T-helper 17 cell (primary cell): ENCODE measurements around the gene FBXO3. TPM values are rescaled to one million over a fixed set of nuclear protein-coding genes. Genes with fewer than 3 reads are reported as not detected.
"Not testable (repeated sequence)": the region's sequence is repeated elsewhere in the genome, so short reads cannot be mapped to it uniquely, and the experiment has no call there.

ENCODE experiments used
- ATAC-seq: fragments of 150-1000 bp; cut with Tn5 transposase; 2 replicates; pipeline ENCODE4 v1.10.0; 2021; ENCODE audit warnings: mild to moderate bottlenecking, moderate library complexity
- DNase-seq, 3 donors: peaks; one replicate each; pipeline versions ENCODE4 v3.0.0 to v3.0.0-alpha.2; 2020 to 2021
- H3K9me3 ChIP-seq: one replicate; pipeline ENCODE4 v1.7.0; 2013; ENCODE audit warnings: low read length, mild to moderate bottlenecking; ENCODE audit not compliant: control insufficient read depth, poor library complexity, severe bottlenecking
- H3K27ac Mint-ChIP-seq: one replicate; pipeline ENCODE4 v1.8.0; 2022; ENCODE audit warnings: mild to moderate bottlenecking, moderate library complexity, mixed read lengths
- H3K27me3 Mint-ChIP-seq: one replicate; pipeline ENCODE4 v1.8.0; 2022; ENCODE audit warnings: mixed read lengths
- H3K36me3 Mint-ChIP-seq: one replicate; pipeline ENCODE4 v1.8.0; 2022; ENCODE audit warnings: low read depth, mixed read lengths
- H3K4me1 Mint-ChIP-seq: one replicate; pipeline ENCODE4 v1.8.0; 2022; ENCODE audit warnings: mild to moderate bottlenecking, mixed read lengths
- H3K4me3 Mint-ChIP-seq: one replicate; pipeline ENCODE4 v1.8.0; 2022; ENCODE audit warnings: mild to moderate bottlenecking, moderate library complexity, mixed read lengths
- total RNA-seq, 4 donors: library from RNA in 2 of 4; stranded (reverse) in 2 of 4; gene quantifications; one replicate each; pipeline ENCODE4 v1.2.3 and lab custom pipeline; 2022 to 2026

The FBXO3 gene
- total RNA-seq, 2 donors from 2014 or later = 43.9 to 57.3 TPM

GRCh38 chr11:33731723-33732531 is 42.4 kb downstream of the FBXO3 start:
- DNase-seq = no peak
- Mint-ChIP-seq H3K27ac (peak overlapping the region; percentile 61), H3K4me1 (peaks cover 38% of the 10 kb centered on the region), H3K4me3 (no peak overlapping the region), H3K27me3 (no peaks in the 10 kb centered on the region), H3K36me3 (no peaks in the 10 kb centered on the region)
- H3K9me3 ChIP-seq = no peaks in the 10 kb centered on the region
- no peak for ATAC-seq

GRCh38 chr11:33730716-33731115 is 43.6 kb downstream of the FBXO3 start:
- H3K9me3 ChIP-seq = no peaks in the 10 kb centered on the region
- ATAC-seq = no peak
- H3K36me3 Mint-ChIP-seq = peaks cover 3% of the 10 kb centered on the region
- H3K4me1 Mint-ChIP-seq = peaks cover 48% of the 10 kb centered on the region
- no peaks in the 10 kb centered on the region for H3K27me3 Mint-ChIP-seq
- H3K4me3 Mint-ChIP-seq = no peak overlapping the region
- no peak for DNase-seq
- no peak overlapping the region for H3K27ac Mint-ChIP-seq

DNA sequence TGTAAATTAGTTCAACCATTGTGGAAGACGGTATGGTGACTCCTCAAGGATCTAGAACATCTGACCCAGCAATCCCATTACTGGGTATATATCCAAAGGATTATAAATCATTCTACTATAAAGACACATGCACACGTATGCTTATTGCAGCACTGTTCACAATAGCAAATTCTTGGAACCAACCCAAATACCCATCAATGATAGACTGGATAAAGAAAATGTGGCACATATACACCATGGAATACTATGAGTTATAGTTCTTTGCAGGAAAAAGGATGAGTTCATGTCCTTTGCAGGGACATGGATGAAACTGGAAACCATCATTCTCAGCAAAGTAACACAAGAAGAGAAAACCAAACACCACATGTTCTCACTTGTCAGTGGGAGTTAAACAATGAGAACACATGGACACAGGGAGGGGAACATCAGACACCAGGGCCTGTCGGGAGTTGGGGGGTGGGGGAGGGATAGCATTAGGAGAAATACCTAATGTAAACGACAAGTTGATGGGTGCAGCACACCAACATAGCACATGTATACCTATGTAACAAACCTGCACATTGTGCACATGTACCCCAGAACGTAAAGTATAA is 45.2 kb downstream of the FBXO3 start:
- not testable (repeated sequence) for H3K36me3 Mint-ChIP-seq, H3K27ac Mint-ChIP-seq, H3K27me3 Mint-ChIP-seq, DNase-seq, H3K9me3 ChIP-seq, ATAC-seq, H3K4me3 Mint-ChIP-seq
- H3K4me1 Mint-ChIP-seq = peaks cover 48% of the 10 kb centered on the region

DNA sequence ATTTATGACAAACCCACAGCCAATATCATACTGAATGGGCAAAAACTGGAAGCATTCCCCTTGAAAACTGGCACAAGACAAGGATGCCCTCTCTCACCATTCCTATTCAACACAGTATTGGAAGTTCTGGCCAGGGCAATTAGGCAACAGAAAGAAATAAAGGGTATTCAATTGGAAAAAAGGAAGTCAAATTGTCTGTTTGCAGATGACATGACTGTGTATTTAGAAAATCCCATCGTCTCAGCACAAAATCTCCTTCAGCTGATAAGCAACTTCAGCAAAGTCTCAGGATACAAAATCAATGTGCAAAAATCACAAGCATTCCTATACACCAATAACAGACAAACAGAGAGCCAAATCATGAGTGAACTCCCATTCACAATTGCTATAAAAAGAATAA is 46.8 kb downstream of the FBXO3 start:
- not testable (repeated sequence) for H3K4me3 Mint-ChIP-seq, DNase-seq, H3K27me3 Mint-ChIP-seq, H3K36me3 Mint-ChIP-seq, H3K9me3 ChIP-seq, H3K27ac Mint-ChIP-seq, ATAC-seq
- H3K4me1 Mint-ChIP-seq = peaks cover 55% of the 10 kb centered on the region

DNA sequence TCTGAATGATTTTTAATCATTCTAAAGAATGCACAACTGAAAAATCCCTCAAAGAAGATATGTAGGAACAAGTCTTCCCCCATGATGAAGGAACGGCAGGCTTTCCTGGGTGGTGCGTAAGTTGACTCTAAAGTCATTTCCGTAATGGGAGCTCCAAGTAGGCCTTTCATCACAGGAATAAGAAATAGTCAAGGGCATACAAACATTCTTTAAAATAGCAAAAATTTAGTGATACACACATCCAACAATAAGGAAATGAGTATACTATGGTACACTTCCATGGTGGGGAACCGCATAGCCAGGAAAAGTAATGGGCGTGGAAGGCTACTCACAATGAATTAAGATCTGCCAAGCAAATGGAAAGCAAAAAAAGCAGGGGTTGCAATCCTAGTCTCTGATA is 48.8 kb downstream of the FBXO3 start:
- Mint-ChIP-seq H3K27ac (peak overlapping the region; percentile 39), H3K36me3 (peaks cover 3% of the 10 kb centered on the region), H3K27me3 (no peaks in the 10 kb centered on the region), H3K4me1 (peaks cover 55% of the 10 kb centered on the region), H3K4me3 (no peak overlapping the region)
- H3K9me3 ChIP-seq = no peaks in the 10 kb centered on the region
- ATAC-seq (no peak), DNase-seq (no peak)

- Mint-ChIP-seq H3K4me3 (no peak overlapping the region), H3K36me3 (peaks cover 3% of the 10 kb centered on the region), H3K4me1 (peaks cover 55% of the 10 kb centered on the region), H3K27me3 (no peaks in the 10 kb centered on the region), H3K27ac (no peak overlapping the region)
- H3K9me3 ChIP-seq = no peaks in the 10 kb centered on the region
- ATAC-seq (no peak), DNase-seq (no peak)
These were observed 49.7 kb downstream of the FBXO3 start for GRCh38 chr11:33724644-33725035.

GRCh38 chr11:33723238-33723881 is 51.0 kb downstream of the FBXO3 start:
- no peak for DNase-seq
- no peaks in the 10 kb centered on the region for H3K9me3 ChIP-seq
- Mint-ChIP-seq H3K27ac (no peak overlapping the region), H3K36me3 (peaks cover 3% of the 10 kb centered on the region), H3K4me3 (no peak overlapping the region), H3K27me3 (no peaks in the 10 kb centered on the region), H3K4me1 (peaks cover 51% of the 10 kb centered on the region)
- ATAC-seq = peak; percentile 10

GRCh38 chr11:33722590-33723234 is 51.6 kb downstream of the FBXO3 start:
- H3K4me1 Mint-ChIP-seq = peaks cover 50% of the 10 kb centered on the region
- ATAC-seq (peak; percentile 23), DNase-seq (no peak)
- no peak overlapping the region for H3K4me3 Mint-ChIP-seq
- H3K27me3 Mint-ChIP-seq = no peaks in the 10 kb centered on the region
- no peak overlapping the region for H3K27ac Mint-ChIP-seq
- peaks cover 3% of the 10 kb centered on the region for H3K36me3 Mint-ChIP-seq
- H3K9me3 ChIP-seq = no peaks in the 10 kb centered on the region

DNA sequence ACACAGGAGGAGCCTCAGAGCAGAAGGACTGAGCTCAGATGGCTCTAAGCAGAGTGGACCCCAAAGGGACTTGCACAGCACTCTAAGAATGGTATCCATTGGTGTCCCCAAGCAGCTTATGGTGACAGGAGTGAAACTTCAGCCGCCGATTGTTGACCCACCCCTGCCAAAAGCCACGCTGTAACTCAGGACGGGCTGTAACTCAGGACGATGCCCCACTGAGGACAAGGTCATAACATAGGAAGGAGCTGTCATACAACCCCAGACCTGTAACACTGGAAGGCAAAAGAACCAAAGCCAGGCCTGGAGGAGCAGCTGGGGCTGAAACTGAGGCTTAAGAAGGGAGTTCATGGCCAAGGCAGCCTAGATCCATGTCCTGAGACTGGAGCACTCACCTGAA is 52.3 kb downstream of the FBXO3 start:
- Mint-ChIP-seq H3K4me1 (peaks cover 46% of the 10 kb centered on the region), H3K27me3 (no peaks in the 10 kb centered on the region), H3K4me3 (no peak overlapping the region), H3K36me3 (peaks cover 3% of the 10 kb centered on the region), H3K27ac (peak overlapping the region; percentile 14)
- no peak for ATAC-seq
- H3K9me3 ChIP-seq = no peaks in the 10 kb centered on the region
- DNase-seq = no peak

- DNase-seq (no peak), ATAC-seq (no peak)
- Mint-ChIP-seq H3K36me3 (peaks cover 3% of the 10 kb centered on the region), H3K4me1 (peaks cover 41% of the 10 kb centered on the region), H3K27ac (no peak overlapping the region), H3K27me3 (no peaks in the 10 kb centered on the region), H3K4me3 (no peak overlapping the region)
- no peaks in the 10 kb centered on the region for H3K9me3 ChIP-seq
These were observed 52.9 kb downstream of the FBXO3 start for GRCh38 chr11:33721426-33721825.

DNA sequence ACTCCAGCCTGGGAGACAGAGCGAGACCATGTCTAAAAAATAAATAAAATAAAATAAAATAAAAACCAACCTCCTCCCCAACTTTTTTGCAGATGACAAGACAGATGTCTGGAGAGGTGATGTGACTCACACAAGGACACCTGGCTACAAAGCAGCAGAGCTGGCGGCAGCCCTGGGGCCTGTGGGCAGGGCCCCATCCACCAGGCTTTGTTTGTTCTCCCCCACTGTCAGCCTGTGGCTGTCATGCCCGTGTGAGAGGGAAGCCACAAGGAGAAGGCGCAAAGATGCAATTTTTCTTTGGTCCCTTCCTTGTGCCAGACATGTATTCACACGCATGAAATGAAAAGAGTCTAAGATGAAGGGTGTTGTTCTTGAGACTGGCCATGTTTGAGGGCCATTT is 54.7 kb downstream of the FBXO3 start:
- Mint-ChIP-seq H3K4me1 (peaks cover 27% of the 10 kb centered on the region), H3K27me3 (no peaks in the 10 kb centered on the region), H3K4me3 (no peak overlapping the region), H3K36me3 (peaks cover 2% of the 10 kb centered on the region), H3K27ac (no peak overlapping the region)
- H3K9me3 ChIP-seq = no peaks in the 10 kb centered on the region
- no peak for ATAC-seq
- no peak for DNase-seq

GRCh38 chr11:33718440-33718839 is 55.9 kb downstream of the FBXO3 start:
- H3K4me1 Mint-ChIP-seq = peaks cover 16% of the 10 kb centered on the region
- H3K27me3 Mint-ChIP-seq = no peaks in the 10 kb centered on the region
- H3K9me3 ChIP-seq = no peaks in the 10 kb centered on the region
- DNase-seq (no peak), ATAC-seq (no peak)
- H3K27ac Mint-ChIP-seq = no peak overlapping the region
- no peak overlapping the region for H3K4me3 Mint-ChIP-seq
- H3K36me3 Mint-ChIP-seq = peaks cover 2% of the 10 kb centered on the region

DNA sequence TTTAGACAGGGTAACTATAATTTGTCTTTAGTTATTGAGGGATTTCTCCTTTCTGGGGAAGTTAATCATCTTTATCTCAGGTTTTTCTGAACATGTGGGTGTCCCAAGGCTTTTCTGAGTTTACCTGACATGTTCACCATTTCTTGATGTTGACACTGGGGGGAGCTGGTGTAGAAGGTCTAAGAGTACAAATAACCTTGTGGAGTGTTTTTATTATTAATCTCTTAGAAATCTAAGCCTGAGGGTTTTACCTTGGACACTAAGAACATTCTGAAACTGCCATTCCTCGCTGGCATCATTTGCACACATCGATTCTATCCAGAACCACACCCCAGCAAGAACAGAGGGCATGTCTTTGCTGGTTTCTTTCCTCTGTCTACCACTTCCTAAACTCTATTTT is 58.1 kb downstream of the FBXO3 start:
- DNase-seq = no peak
- no peaks in the 10 kb centered on the region for H3K9me3 ChIP-seq
- H3K27me3 Mint-ChIP-seq = no peaks in the 10 kb centered on the region
- ATAC-seq = peak; percentile 44
- no peak overlapping the region for H3K4me3 Mint-ChIP-seq
- H3K27ac Mint-ChIP-seq = no peak overlapping the region
- peaks cover 2% of the 10 kb centered on the region for H3K36me3 Mint-ChIP-seq
- H3K4me1 Mint-ChIP-seq = no peaks in the 10 kb centered on the region
